ENCODE data around the gene PANX2. TPM values are rescaled to one million over a fixed set of nuclear protein-coding genes. Genes with fewer than 3 reads are reported as not detected.
A peak's percentile ranks its signal among the peaks of the same experiment; 100 is the strongest.

The PANX2 gene
- total and polyA plus RNA-seq, 2 of the 13 experiments (the other 11 are each of a cell fraction or from before 2014, with no cell fraction given), result 0.15 to 1.1 TPM

- TF ChIP-seq, protein P1, sequence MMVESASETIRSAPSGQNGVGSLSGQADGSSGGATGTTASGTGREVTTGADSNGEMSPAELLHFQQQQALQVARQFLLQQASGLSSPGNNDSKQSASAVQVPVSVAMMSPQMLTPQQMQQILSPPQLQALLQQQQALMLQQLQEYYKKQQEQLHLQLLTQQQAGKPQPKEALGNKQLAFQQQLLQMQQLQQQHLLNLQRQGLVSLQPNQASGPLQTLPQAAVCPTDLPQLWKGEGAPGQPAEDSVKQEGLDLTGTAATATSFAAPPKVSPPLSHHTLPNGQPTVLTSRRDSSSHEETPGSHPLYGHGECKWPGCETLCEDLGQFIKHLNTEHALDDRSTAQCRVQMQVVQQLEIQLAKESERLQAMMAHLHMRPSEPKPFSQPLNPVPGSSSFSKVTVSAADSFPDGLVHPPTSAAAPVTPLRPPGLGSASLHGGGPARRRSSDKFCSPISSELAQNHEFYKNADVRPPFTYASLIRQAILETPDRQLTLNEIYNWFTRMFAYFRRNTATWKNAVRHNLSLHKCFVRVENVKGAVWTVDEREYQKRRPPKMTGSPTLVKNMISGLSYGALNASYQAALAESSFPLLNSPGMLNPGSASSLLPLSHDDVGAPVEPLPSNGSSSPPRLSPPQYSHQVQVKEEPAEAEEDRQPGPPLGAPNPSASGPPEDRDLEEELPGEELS (CRISPR knock-in tag; IDR thresholded peaks at IDR 0.05), result peak; percentile 75
- TF ChIP-seq, protein P2, sequence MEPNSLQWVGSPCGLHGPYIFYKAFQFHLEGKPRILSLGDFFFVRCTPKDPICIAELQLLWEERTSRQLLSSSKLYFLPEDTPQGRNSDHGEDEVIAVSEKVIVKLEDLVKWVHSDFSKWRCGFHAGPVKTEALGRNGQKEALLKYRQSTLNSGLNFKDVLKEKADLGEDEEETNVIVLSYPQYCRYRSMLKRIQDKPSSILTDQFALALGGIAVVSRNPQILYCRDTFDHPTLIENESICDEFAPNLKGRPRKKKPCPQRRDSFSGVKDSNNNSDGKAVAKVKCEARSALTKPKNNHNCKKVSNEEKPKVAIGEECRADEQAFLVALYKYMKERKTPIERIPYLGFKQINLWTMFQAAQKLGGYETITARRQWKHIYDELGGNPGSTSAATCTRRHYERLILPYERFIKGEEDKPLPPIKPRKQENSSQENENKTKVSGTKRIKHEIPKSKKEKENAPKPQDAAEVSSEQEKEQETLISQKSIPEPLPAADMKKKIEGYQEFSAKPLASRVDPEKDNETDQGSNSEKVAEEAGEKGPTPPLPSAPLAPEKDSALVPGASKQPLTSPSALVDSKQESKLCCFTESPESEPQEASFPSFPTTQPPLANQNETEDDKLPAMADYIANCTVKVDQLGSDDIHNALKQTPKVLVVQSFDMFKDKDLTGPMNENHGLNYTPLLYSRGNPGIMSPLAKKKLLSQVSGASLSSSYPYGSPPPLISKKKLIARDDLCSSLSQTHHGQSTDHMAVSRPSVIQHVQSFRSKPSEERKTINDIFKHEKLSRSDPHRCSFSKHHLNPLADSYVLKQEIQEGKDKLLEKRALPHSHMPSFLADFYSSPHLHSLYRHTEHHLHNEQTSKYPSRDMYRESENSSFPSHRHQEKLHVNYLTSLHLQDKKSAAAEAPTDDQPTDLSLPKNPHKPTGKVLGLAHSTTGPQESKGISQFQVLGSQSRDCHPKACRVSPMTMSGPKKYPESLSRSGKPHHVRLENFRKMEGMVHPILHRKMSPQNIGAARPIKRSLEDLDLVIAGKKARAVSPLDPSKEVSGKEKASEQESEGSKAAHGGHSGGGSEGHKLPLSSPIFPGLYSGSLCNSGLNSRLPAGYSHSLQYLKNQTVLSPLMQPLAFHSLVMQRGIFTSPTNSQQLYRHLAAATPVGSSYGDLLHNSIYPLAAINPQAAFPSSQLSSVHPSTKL (CRISPR knock-in tag; IDR thresholded peaks at IDR 0.05), result peak; percentile 63; the same call in 1 of the 2 replicates
- TF ChIP-seq, protein P3, sequence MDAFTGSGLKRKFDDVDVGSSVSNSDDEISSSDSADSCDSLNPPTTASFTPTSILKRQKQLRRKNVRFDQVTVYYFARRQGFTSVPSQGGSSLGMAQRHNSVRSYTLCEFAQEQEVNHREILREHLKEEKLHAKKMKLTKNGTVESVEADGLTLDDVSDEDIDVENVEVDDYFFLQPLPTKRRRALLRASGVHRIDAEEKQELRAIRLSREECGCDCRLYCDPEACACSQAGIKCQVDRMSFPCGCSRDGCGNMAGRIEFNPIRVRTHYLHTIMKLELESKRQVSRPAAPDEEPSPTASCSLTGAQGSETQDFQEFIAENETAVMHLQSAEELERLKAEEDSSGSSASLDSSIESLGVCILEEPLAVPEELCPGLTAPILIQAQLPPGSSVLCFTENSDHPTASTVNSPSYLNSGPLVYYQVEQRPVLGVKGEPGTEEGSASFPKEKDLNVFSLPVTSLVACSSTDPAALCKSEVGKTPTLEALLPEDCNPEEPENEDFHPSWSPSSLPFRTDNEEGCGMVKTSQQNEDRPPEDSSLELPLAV (CRISPR knock-in tag; conservative IDR thresholded peaks at IDR 0.05; ENCODE audit: low read depth), result no peak
- TF ChIP-seq TCF7 (IDR thresholded peaks at IDR 0.05; ENCODE audit: low read depth) (peak; percentile 48; the same call in 1 of the 2 replicates), SIN3B (IDR thresholded peaks at IDR 0.05; ENCODE audit: low read length) (no peak), RNF2 (conservative IDR thresholded peaks at IDR 0.05; ENCODE audit: low read depth) (no peak), FOXK1 (CRISPR knock-in tag; IDR thresholded peaks at IDR 0.05; ENCODE audit: borderline replicate concordance, low read depth) (peak; percentile 38; the same call in 1 of the 2 replicates), ZNF619 (CRISPR knock-in tag; IDR thresholded peaks at IDR 0.05) (no peak), ZNF10 (CRISPR knock-in tag; IDR thresholded peaks at IDR 0.05; ENCODE audit: borderline replicate concordance, low read depth) (no peak), PAXIP1 (CRISPR knock-in tag; conservative IDR thresholded peaks at IDR 0.05) (peak; percentile 74)
- TF ChIP-seq, protein P4, sequence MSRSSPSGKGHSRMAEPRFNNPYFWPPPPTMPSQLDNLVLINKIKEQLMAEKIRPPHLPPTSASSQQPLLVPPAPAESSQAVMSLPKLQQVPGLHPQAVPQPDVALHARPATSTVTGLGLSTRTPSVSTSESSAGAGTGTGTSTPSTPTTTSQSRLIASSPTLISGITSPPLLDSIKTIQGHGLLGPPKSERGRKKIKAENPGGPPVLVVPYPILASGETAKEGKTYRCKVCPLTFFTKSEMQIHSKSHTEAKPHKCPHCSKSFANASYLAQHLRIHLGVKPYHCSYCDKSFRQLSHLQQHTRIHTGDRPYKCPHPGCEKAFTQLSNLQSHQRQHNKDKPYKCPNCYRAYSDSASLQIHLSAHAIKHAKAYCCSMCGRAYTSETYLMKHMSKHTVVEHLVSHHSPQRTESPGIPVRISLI (CRISPR knock-in tag; IDR thresholded peaks at IDR 0.05; ENCODE audit: borderline replicate concordance), result peak; percentile 33; the same call in 1 of the 2 replicates
- TF ChIP-seq, protein P5, sequence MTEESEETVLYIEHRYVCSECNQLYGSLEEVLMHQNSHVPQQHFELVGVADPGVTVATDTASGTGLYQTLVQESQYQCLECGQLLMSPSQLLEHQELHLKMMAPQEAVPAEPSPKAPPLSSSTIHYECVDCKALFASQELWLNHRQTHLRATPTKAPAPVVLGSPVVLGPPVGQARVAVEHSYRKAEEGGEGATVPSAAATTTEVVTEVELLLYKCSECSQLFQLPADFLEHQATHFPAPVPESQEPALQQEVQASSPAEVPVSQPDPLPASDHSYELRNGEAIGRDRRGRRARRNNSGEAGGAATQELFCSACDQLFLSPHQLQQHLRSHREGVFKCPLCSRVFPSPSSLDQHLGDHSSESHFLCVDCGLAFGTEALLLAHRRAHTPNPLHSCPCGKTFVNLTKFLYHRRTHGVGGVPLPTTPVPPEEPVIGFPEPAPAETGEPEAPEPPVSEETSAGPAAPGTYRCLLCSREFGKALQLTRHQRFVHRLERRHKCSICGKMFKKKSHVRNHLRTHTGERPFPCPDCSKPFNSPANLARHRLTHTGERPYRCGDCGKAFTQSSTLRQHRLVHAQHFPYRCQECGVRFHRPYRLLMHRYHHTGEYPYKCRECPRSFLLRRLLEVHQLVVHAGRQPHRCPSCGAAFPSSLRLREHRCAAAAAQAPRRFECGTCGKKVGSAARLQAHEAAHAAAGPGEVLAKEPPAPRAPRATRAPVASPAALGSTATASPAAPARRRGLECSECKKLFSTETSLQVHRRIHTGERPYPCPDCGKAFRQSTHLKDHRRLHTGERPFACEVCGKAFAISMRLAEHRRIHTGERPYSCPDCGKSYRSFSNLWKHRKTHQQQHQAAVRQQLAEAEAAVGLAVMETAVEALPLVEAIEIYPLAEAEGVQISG (CRISPR knock-in tag; IDR thresholded peaks at IDR 0.05), result 0 out of 2 replicates have a peak, but pooled peaks have one; percentile 6
These were observed 28.6 kb upstream of the PANX2 start (continued) for GRCh38 chr22:50141891-50142363.

Data from HepG2 (cell line).